ENCODE data around the gene LENG1.
A peak's percentile ranks its signal among the peaks of the same experiment; 100 is the strongest.

LENG1 gene

DNA sequence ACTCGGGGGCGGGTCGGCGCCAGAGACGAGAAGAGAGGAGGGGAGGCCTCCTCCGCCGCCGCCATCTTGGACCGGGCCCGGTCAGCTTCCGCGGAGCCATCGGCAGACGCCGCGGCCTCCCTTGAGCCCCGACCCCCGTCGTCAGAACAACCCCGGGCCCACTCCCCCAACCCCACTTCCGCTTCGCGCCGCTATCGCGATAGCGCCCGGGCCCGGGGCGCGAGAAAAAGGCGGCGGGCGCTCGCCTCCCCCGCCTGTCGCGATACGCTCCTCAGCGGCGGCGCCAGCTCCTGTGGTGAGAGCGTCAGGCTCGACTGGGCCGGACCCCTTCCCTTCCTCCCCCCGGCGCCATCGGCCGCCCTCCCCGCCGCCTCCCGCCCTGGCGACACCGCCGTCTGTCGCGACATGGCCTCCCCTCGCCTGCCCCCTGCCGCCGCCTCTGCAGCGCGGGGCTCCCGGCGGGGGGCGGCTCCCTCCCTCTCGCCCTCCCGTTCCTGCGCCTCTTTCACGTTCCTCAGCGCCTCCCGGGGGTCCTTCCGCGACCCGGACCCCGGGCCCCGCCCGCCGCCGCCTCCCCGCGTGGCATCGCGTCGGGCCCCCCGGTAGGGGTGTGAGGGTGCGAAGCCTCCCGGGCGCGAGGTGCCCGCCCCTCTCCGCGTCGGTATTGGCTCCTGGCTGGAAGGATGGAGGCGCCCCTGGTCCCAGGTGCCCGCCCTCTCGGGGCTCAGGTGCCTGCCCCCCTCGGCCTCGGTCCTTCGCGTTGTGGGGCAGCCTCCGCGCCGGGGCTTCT is 21.6 kb downstream of the LENG1 start, which contains the start of gene CNOT3:
Gene CNOT3 (plus strand): TSS at position 64 of the 790 bp plus-strand sequence. CDS start 5,217 bp downstream, outside the sequence.
- TF ChIP-seq CTCF (IDR thresholded peaks at IDR 0.05; ENCODE audit: borderline replicate concordance, insufficient read depth, low read depth, low read length), result no peak
- peak within 1 kb of the TSS; percentile 89 for H3K4me3 ChIP-seq (ENCODE audit: low read depth, low read length)

- TF ChIP-seq CTCF (IDR thresholded peaks at IDR 0.05; ENCODE audit: borderline replicate concordance, insufficient read depth, low read depth, low read length), result no peak
- H3K4me3 ChIP-seq (ENCODE audit: low read depth, low read length), result peak overlapping the region; percentile 89
Measured at GRCh38 chr19:54136864-54137698, 22.4 kb downstream of the LENG1 start.

- H3K4me3 ChIP-seq (ENCODE audit: low read depth, low read length), result peak overlapping the region; percentile 41
- TF ChIP-seq CTCF (IDR thresholded peaks at IDR 0.05; ENCODE audit: borderline replicate concordance, insufficient read depth, low read depth, low read length), result no peak
Measured at GRCh38 chr19:54136086-54136863, 23.2 kb downstream of the LENG1 start.

DNA sequence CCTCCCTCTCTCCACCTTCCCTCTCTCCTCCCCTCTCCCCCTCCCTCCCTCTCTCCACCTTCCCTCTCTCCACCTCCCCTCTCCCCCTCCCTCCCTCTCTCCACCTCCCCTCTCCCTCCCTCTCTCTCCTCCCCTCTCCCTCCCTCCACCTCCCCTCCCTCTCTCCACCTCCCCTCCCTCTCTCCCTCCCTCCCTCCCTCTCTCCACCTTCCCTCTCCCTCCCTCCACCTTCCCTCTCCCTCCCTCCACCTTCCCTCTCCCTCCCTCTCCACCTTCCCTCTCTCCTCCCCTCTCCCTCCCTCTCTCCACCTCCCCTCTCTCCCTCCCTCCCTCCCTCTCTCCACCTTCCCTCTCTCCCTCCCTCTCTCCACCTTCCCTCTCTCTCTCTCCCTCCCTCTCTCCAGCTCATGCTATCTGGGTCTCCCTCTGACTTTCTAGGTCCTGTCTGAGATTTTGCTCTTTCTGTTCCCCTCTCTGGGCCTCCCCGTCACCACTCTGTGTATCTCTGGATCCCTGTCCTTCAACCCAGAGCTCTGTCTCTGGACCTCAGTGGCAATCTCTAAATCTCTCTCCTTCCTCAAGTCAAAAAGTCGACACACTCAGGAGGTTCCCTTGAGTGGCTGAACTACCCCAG is 25.4 kb downstream of the LENG1 start:
- TF ChIP-seq CTCF (IDR thresholded peaks at IDR 0.05; ENCODE audit: borderline replicate concordance, insufficient read depth, low read depth, low read length), result no peak
- no peak overlapping the region for H3K4me3 ChIP-seq (ENCODE audit: low read depth, low read length)

GRCh38 chr19:54133312-54133956 is 26.1 kb downstream of the LENG1 start:
- H3K4me3 ChIP-seq (ENCODE audit: low read depth, low read length), result no peak overlapping the region
- TF ChIP-seq CTCF (IDR thresholded peaks at IDR 0.05; ENCODE audit: borderline replicate concordance, insufficient read depth, low read depth, low read length), result no peak

- TF ChIP-seq CTCF (IDR thresholded peaks at IDR 0.05; ENCODE audit: borderline replicate concordance, insufficient read depth, low read depth, low read length), result no peak
- no peak overlapping the region for H3K4me3 ChIP-seq (ENCODE audit: low read depth, low read length)
Measured at GRCh38 chr19:54129617-54129996, 29.9 kb downstream of the LENG1 start.

Data from GM12875 (cell line).